Stimulated activated CD4-positive, alpha-beta T cell treated with anti-CD3 and anti-CD28 coated beads, Interleukin-4, amount 100 ng/mL, for 24 hours (primary cell): ENCODE data around the gene NEK8.

Experiments used
- DNase-seq: peaks from one replicate; pipeline ENCODE4 v3.0.0-alpha.2; 2020

NEK8 gene

DNA sequence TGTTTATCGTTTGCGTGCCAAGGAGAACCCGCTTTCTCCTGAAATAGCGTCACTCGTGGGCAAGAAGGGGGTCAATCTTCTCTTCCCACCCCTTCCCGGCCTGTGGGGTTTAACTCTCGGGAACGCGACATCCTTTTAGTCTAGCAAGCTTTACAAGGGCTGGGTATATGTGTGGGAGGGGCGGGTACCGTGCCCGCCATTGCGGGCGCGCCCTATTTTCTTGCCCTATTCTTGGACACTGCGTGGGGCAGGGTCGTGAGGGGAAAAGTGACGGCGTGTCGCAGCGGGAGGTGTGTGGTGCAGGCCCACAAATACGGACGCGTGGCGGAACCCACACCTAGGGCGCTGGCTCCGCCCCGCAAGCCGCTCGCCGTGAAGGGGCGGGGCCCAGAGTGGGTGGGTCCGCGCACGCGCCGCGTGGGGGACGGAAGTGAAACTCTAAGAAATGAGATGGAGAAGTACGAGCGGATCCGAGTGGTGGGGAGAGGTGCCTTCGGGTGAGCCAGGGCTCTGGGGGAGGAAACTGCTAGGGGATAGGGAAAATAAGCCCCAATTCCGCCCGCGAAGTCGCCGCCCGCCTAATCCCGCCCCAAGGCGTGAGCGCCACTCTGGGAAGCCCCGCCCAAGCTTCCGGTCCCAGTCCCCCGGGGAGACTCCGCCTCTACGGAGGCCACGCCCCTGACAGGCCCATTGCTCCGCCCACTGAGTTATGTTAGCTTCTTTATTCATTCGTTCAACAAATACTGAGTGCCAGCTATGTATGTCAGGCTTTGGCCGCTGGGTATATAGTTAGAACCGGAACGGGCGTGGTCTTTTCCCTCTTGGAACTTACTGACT is at the start of gene NEK8:
Gene NEK8 (plus strand): TSS at position 425 of the 837 bp plus-strand sequence. CDS start 26 bp downstream, at position 451.
- peak; percentile 98 for DNase-seq

DNA sequence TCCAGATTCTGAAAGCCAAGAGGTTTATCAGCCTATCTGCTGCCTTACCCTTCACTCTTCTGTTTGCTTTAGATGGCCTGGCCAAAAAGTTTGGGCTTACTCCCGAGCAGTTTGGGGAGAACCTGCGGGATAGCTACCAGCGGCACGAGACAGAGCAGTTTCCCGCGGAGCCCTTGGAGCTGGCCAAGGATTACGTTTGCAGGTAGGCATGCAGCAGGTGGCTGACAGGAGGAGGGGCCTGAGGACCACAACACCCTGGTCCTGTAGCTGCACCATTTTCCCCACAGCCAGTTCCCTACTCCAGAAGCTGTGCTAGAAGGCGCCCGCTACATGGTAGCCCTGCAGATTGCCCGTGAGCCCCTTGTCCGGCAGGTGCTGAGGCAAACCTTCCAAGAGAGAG is 45.9 kb upstream of the NEK8 start:
- DNase-seq = no peak

GRCh38 chr17:28684963-28685362 is 43.6 kb upstream of the NEK8 start:
- DNase-seq = no peak

DNA sequence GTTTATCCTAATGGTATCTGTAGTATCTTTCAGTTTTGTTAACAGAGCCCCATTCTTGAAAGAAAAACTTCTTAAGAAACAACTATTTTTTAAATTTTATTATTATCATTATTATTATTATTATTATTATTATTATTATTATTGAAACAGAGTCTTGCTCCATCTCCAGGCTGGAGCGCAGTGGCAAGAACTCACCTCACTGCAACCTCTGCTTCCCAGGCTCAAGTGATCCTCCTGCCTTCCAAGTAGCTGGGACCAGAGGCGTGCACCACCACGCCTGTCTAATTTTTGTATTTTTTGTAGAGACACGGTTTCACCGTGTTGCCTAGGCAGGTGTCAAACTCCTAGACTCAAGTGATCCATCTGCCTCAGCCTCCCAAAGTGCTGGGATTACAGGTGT is 43.2 kb upstream of the NEK8 start:
- no peak for DNase-seq

DNA sequence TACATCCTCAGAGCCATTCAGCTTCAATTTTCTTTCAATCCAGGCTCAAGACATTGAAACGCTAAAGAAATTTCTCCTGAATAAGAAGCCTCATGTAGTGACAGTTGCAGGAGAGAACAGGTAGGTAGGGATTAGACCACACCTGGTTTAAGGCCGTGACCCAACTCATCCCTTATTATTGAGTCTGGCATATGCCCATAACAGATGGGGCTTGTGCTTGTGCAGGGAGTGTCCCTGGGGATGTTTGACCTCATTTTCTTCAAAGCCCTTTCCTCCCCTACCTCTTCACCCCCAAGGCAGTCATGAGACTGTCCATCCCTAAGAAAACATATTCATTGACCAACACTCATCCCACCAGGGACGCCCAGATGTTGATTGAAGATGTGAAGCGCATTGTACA is 42.3 kb upstream of the NEK8 start:
- DNase-seq = no peak

- DNase-seq = no peak
Observed at GRCh38 chr17:28688481-28688880, 40.1 kb upstream of the NEK8 start.

- no peak for DNase-seq
Observed at GRCh38 chr17:28689011-28689410, 39.6 kb upstream of the NEK8 start.

DNA sequence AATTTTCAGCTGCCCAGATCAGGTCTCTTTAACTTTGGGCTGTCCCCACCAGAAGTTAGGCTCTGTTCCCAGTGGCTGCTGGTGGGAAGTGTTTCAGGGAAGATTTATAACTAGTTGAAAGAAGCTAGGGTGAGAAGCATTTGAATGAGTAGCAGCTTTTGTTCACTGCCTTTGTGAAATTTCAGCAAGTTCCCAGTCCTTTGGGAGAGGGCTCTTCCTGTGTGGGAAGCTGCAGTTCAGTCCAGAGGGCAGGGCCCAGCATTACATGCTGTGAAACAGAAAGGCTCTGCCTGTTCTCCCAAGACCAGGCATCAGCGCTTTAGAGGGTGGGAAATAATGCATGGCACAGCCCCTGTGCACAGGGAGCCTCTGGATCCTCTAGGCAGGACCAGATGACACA is 34.7 kb upstream of the NEK8 start:
- no peak for DNase-seq

- no peak for DNase-seq
Observed at GRCh38 chr17:28698253-28698941, 30.2 kb upstream of the NEK8 start.

- DNase-seq = no peak
Observed at GRCh38 chr17:28700278-28700677, 28.3 kb upstream of the NEK8 start.

DNA sequence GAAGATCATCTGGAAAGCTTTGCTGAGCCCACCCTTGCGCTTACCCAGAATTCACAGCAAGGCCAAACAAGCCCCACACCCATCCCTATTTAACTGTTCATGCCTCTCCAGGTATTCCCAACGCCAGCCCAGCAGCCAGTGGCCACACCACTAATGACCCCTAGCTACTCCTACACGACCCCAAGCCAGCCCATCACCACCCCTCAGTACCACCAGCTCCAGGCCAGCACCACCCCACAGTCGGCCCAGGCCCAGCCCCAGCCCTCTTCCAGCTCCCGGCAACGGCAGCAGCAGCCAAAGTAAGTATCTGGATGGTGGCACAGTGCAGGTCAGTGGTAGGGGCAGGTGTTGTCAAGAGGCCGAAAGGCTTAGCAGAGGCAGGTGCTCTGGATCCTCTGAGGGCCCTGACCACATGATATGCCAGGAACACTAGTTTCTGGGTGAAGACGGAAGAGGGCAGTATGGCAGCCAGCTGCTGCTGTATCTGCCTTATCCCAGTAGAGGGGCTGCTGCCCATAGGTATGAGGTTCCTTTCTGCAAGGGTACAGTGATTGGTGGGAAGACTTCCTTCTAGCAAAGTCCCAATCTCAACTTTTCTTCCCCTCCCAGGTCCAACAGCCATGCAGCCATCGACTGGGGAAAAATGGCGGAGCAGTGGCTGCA is 27.6 kb upstream of the NEK8 start:
- no peak for DNase-seq

- no peak for DNase-seq
Observed at GRCh38 chr17:28702026-28702751, 26.4 kb upstream of the NEK8 start.

DNA sequence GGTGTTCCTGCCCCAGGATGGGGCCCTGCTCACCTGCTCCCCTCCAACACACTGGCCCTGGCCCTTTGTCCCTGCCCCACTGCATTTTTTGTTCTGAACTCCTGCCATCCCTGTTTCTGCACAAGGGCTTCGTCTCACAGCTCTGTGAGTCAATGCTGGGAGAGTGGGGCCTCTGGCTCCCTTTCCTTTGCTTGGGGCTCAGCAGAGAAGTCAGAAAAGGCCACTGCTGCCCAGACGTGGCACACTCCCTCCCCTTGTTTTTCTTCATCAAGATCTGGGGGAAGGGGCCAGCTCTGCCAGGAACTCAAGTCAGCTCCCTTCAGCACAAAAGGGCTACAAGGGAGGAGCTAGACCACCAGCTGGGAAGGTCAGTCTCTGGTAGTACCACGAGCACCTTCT is 25.8 kb upstream of the NEK8 start:
- no peak for DNase-seq

DNA sequence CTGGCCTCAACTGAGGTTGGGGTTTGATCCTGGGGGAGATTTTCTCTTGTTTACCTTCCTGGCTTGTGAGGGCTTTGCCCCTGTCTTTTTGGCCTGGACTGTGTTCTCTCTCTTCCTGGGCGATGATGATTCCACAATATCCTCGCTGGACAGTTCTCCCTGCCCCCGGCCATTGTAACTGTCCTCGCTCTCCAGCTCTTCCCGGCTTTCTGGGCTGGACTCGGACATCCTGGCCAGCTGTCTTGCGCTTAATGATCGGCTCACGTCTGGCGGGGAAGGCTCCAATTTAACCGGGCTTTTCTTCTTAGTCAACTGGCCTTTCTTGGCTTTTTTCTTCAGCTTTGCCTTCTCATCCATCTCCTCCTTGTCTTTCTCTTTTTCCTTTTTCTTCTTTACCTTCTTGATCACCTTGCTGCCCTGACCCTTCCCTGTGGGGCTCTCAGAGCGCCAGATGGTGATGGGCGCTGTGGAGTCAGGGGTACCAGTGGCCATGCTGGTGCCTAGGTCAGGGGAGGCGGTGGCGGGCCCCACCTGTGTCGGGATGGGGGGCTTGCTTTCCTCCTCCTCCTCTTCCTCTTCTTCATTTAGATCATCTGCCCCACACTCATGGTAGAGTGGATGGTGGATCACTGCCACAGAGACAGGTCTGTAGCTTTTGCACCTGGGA is 24.9 kb upstream of the NEK8 start:
- DNase-seq = no peak

DNA sequence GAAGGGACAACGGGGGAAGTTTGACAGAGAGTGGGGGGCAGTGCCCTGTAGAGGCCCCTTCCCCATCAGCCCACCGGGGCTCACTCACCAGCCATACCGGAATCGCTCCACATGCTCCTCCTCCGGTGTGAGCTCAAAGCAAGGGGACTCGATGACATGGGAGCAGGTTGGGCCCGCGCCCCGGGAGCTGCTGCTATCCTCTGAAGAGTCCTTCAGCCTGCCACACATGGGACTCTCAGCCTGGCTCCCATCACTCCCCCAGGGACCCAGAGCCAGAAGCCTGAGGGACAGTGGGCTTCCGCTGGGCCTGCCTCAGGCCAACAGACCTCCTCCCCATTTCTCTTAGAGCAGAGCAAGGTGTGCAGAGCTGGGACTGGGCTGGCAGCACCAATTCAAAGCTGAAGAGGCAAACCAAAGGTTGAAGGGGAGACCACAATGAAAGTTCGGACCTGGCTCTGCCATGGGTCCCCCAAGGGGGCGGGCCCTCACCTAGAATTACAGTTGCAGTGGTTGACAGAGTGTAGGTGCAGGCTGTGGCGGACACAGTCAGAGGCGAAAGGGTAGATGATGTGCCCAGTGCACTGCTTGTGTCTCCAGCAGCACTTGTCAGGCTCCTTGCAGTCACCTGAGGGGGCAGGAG is 24.2 kb upstream of the NEK8 start:
- DNase-seq = no peak

- DNase-seq = no peak
Observed at GRCh38 chr17:28705074-28705659, 23.4 kb upstream of the NEK8 start.

DNA sequence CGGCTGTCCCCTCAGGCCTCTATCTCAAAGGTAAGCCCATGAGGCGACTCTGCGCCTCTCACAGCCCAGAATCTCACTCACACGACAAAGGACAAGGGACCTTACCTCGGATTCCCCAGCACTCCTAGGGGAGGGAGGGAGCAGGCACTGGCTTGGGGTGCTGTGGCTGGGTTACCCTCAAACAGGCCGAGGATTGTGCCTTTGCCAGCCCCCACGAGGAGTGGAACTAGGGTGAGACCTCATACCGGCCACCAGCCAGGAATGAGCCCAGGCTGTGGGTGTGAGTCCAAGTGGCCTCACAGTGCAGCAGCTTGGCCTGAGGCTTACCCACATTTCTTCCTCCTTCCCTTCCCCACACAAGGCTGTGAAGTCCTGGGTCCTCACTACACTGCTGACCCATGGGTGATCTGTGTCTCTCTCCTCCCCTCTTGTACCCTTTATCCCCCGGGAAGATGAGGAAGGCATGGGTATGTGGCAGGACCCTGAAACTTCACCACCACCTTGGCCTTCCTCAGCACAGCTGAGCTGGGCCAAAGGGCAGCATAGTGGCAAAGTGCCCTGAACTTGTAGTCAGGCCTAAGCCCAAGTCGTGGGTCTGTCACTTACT is 22.8 kb upstream of the NEK8 start:
- no peak for DNase-seq

- DNase-seq = no peak
Observed at GRCh38 chr17:28706471-28707338, 21.9 kb upstream of the NEK8 start.

DNA sequence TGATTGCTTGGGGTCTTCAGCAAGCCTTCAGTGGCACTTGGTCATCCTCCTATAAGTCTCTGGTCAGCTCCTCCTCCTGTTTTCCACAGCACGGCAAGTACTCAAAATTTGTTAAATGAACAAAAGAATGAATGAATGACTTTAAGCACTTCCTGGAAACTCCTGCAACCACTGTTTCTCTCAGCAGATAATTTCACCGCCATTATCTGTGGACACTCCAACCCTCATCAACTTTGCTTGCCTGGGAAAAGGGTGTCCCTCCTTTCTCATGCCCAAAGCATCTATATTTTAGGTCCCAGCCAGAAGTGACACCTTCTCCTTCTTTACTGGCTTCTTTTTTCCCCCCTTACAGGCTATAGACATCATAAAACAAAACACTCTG is 21.3 kb upstream of the NEK8 start:
- no peak for DNase-seq
